ENCODE results near the gene MVD. TPM values are rescaled to one million over a fixed set of nuclear protein-coding genes. Genes with fewer than 3 reads are reported as not detected.

Gene MVD
- total RNA-seq, 4 donors from 2014 or later = 2.4 to 22.1 (median 15.0) TPM

GRCh38 chr16:88696441-88696840, 33.5 kb upstream of the MVD start:
- no peaks in the 10 kb centered on the region for H3K36me3 ChIP-seq
- DNase-seq = no peak
- intact Hi-C loops (cut with DNase I; ENCODE audit: low total_unique reads) = no loop called here
- H3K4me1 ChIP-seq = no peaks in the 10 kb centered on the region
- H3K27me3 ChIP-seq = no peaks in the 10 kb centered on the region
- TF ChIP-seq POLR2A (IDR thresholded peaks at IDR 0.05) = no peak
- TF ChIP-seq CTCF (IDR thresholded peaks at IDR 0.05) = no peak
- H3K27ac ChIP-seq = no peak overlapping the region
- H3K4me3 ChIP-seq = no peak overlapping the region
- no peaks in the 10 kb centered on the region for H3K9me3 ChIP-seq

- Histone ChIP-seq H3K27ac (no peak overlapping the region), H3K9me3 (no peaks in the 10 kb centered on the region), H3K36me3 (no peaks in the 10 kb centered on the region), H3K27me3 (no peaks in the 10 kb centered on the region), H3K4me1 (no peaks in the 10 kb centered on the region), H3K4me3 (no peak overlapping the region)
- intact Hi-C loops (cut with DNase I; ENCODE audit: low total_unique reads) = no loop called here
- DNase-seq = no peak
- TF ChIP-seq CTCF (IDR thresholded peaks at IDR 0.05) (no peak), POLR2A (IDR thresholded peaks at IDR 0.05) (no peak)
Observed at GRCh38 chr16:88695753-88696152, 32.9 kb upstream of the MVD start.

- no peaks in the 10 kb centered on the region for H3K36me3 ChIP-seq
Observed at GRCh38 chr16:88695218-88695617, 32.3 kb upstream of the MVD start.

GRCh38 chr16:88694221-88695087, 31.6 kb upstream of the MVD start:
- Histone ChIP-seq H3K27me3 (no peaks in the 10 kb centered on the region), H3K4me1 (no peaks in the 10 kb centered on the region), H3K9me3 (no peaks in the 10 kb centered on the region), H3K4me3 (no peak overlapping the region), H3K36me3 (no peaks in the 10 kb centered on the region), H3K27ac (no peak overlapping the region)
- DNase-seq = no peak
- TF ChIP-seq POLR2A (IDR thresholded peaks at IDR 0.05) (no peak), CTCF (IDR thresholded peaks at IDR 0.05) (no peak)
- intact Hi-C loops (cut with DNase I; ENCODE audit: low total_unique reads) = no loop called here

More at GRCh38 chr16:88695218-88695617, 32.3 kb upstream of the MVD start:
- TF ChIP-seq POLR2A (IDR thresholded peaks at IDR 0.05) = no peak
- no peak for TF ChIP-seq CTCF (IDR thresholded peaks at IDR 0.05)
- no peaks in the 10 kb centered on the region for H3K27me3 ChIP-seq
- no peak for DNase-seq
- H3K4me1 ChIP-seq = no peaks in the 10 kb centered on the region
- no peak overlapping the region for H3K4me3 ChIP-seq
- no peak overlapping the region for H3K27ac ChIP-seq
- H3K9me3 ChIP-seq = no peaks in the 10 kb centered on the region
- intact Hi-C loops (cut with DNase I; ENCODE audit: low total_unique reads) = no loop called here

GRCh38 chr16:88693420-88694177, 30.7 kb upstream of the MVD start:
- TF ChIP-seq POLR2A (IDR thresholded peaks at IDR 0.05) = no peak
- no peak for TF ChIP-seq CTCF (IDR thresholded peaks at IDR 0.05)
- Histone ChIP-seq H3K27me3 (peaks cover 0 to 1% of the 10 kb centered on the region in 2 donors), H3K27ac (no peak overlapping the region), H3K4me3 (no peak overlapping the region), H3K36me3 (no peaks in the 10 kb centered on the region), H3K4me1 (no peaks in the 10 kb centered on the region), H3K9me3 (no peaks in the 10 kb centered on the region)
- no peak for DNase-seq
- intact Hi-C loops (cut with DNase I; ENCODE audit: low total_unique reads) = no loop called here
